ENCODE results near the gene SCART1.
"Not testable (repeated sequence)": the region's sequence is repeated elsewhere in the genome, so short reads cannot be mapped to it uniquely, and the experiment has no call there.

The SCART1 gene

DNA sequence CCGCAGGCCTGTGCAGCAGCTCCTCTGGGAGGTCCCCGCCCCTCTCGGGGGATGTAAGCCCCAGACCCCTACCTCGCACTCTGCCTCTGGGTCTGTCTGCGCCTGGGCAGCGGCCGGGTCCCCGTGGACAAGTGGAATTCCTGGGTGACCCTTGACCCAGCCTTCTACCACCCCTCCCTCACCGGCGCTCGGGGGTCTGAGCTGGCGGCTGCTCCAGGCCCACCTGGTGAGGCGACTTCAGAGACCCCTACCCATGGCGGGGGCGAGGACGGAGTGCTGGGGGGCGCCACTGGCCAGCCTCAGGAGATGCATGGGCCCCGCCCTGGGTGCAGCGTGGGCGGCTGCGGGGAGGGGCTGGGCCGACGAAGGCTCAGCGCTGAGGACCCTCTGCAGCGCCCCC lies 21.0 kb upstream of the SCART1 start:
- not testable (repeated sequence) for DNase-seq (ENCODE audit: low spot score)

DNA sequence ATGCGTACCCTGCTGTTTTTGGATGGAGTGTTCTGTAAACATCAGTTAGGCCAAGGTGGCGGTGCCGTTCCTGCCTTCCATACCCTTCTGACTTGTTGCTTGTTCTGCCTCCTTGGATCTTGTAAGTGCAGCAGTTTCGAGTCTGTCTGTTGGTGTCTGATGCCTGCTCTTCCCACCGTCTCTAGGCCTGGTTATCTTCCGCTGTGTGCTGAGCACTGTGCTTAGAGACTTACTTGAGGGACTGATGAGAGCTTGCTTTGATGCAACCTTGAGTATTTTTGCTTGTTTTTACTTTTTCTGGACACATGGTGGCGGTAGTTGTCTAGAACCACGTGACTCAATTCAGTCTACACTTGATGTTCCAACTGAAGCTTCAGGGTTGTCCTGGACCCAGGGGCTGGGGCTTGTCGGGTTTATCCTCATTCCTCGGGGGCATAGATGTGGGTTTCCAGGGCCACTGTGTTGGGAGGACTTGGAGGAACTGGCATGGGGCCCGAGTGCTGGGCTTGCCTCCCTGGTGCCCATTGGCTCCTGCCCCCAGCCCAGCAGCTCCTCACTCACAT lies 15.0 kb upstream of the SCART1 start:
- no peak for DNase-seq (ENCODE audit: low spot score)

DNA sequence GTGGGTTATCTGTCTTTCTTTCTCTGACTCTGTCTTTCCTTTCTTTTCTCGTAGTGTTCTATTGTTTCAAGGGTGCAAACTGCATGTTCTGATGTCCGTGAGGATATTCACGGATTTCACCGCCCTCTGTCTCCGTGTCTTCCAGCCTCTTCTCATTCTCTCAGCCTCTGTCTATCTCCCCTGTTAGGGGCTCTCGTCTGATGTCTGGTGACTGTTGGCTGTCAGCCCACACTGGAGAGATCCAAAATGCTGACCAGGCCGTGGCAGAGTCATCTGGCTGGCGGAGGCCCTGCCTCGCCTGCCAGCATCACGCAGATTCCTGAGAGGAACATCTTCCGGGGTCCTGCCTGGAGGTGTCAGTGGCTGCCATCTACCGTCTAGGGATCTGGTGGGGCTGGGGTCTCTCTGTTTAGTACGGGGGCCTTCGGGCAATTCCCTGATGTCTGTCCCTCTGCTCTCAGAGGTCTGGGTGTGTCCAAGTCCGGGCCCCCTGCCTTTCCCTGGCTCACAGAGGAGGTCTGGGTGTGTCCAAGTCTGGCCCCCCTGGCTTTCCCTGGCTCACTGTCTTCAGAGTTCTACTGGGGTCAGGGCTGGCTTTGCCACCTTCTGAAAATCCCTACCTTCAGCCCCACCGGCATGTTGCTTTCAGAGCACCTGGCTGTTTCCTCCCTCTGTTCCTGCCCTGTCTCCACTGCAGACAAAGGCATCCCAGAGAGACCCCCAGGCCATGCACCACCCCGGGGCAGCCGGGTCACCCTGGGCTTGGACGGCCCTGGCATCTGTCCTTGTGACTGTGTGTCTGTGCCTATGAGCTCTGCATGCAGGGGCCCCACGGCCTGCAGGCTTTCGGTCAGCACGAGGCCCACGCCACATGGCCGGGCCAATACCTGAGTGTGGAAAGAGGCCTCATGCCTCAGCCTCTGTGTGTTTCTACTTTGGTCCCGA lies 14.0 kb upstream of the SCART1 start:
- DNase-seq (ENCODE audit: low spot score) = no peak

DNA sequence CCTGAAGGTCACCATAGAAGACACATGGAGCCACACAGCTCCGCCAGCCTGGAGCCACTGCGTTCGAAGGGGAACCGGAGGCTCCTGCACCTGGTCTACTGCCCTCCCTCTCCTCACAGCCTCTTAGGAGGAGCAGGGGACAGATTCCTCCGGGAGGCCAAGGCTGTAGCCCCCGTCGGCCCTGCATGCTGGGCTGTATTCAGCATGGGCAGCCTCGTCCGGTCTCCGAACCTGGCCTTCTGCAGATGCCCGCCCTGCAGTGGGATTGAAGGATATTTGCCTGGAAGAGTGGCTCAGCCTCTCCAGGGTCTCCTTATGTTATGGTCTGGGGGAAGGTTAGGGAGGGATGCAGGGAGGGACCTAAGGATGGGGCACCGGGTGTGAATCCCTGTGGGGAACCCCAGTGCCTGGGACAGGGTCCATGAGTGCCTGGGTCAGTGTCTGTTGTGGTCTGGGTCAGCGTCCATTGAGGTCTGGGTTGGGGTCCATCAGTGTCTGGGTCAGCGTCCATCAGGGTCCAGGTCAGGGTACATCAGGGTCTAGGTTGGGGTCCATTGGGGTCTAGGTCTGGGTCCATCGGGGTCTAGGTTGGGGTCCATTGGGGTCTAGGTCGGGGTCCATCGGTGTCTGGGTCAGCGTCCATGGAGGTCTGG lies 13.0 kb upstream of the SCART1 start:
- DNase-seq (ENCODE audit: low spot score) = no peak

DNA sequence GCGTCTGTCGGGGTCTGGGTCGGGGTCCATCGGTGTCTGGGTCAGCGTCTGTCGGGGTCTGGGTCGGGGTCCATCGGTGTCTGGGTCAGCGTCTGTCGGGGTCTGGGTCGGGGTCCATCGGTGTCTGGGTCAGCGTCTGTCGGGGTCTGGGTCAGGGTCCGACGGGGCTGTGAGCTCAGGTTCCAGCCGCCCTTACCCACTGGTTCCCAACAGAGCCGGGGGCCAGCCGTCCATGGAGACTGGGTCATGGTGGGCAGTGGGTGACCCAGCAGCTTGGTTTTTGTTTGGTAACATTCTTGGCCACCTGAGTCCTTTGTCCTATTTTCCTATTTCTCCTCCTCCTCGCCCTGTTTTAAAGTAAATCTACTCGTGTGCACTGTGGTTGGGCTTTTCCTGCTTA lies 12.4 kb upstream of the SCART1 start:
- DNase-seq (ENCODE audit: low spot score) = not testable (repeated sequence)

DNA sequence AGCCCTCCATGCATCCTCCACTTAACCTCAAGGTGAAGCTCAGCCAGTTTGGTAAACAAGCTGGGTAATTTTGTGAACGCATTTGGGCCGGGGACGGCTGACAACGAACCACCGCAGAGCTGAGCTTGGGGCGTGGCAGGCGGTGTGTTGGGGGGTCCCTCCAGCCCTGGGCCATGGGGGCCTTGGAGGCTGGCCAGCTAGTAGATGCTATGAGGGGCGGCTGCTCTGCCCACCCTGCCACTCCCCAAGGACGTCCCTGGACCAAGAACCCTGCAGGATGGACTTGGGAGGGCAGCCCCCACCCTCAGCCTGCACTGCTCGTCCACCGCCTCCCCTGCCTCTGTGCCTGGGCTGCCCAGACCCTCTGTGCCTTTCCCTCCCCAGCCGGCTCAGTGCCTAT lies 12.0 kb upstream of the SCART1 start:
- no peak for DNase-seq (ENCODE audit: low spot score)

DNA sequence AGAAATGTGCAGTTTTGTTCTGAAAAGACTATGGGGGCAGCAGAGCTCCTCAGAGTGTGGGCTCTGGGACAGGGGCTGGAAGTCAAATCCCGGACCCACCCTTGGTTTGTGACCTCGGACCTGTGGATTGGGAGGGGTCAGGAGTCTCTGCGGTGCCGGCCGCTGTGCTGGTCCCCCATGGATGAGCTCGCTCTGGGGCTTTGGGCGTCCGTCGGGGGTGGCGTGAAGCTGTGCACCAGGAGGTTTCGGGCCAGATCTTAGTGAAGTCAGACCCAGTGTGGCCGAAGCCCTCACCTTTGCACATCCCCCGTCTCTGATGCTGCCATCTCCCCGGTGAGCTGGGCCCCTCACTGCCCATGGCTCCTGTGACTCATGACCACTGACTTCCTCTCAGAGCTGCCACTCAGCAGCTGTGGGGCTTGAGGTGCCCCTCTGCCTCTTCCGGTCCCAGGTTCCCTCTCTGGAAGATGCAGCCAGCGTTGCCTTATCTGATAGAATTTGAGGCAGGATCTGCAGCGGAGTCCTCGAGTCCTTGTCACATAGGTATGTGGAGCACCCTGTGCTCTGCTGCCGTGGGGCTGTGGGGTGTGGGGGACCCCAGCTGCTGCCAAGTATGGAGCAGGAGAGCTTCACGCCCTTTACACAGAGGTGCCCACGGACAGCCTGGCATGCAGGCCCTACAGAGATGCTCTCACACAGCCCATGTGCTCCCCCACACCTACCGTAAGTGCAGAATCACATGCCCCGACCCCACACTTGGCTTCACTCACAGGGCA lies 11.4 kb upstream of the SCART1 start:
- no peak for DNase-seq (ENCODE audit: low spot score)

DNA sequence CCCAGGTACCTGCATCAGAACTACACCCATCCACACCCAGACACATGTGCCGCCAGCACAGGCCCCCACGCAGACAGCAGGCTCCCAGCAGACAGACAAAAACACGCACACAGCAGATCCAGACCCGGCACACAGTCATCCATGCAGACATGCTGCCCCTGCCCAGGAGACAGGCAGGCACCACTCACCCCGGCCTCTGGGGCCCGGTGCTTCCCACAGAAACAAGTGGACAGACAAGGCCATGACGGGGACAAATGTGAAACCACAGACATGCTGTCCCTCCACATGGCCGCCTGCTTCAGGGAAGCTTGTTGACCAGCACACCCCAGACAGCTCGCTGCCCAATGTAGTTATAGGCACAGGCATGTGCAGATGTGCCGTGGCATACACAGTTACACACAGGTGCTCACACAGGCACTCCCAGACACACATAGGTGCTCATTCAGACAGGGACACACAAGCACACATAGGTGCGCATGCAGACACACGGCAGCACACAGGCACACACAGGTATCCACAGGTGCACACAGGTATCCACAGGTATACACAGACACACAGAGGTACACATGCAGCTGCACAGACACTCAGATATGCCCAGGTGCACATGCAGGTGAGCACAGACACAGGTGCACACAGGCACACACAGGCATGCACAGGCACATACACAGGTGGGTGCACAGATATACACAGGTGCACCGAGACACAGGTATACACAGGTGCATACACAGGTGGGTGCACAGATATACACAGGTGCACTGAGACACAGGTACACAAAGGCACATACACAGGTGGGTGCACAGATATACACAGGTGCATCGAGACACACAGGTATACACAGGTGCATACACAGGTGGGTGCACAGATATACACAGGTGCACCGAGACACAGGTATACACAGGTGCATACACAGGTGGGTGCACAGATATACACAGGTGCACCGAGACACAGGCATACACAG lies 10.5 kb upstream of the SCART1 start:
- DNase-seq (ENCODE audit: low spot score) = no peak

DNA sequence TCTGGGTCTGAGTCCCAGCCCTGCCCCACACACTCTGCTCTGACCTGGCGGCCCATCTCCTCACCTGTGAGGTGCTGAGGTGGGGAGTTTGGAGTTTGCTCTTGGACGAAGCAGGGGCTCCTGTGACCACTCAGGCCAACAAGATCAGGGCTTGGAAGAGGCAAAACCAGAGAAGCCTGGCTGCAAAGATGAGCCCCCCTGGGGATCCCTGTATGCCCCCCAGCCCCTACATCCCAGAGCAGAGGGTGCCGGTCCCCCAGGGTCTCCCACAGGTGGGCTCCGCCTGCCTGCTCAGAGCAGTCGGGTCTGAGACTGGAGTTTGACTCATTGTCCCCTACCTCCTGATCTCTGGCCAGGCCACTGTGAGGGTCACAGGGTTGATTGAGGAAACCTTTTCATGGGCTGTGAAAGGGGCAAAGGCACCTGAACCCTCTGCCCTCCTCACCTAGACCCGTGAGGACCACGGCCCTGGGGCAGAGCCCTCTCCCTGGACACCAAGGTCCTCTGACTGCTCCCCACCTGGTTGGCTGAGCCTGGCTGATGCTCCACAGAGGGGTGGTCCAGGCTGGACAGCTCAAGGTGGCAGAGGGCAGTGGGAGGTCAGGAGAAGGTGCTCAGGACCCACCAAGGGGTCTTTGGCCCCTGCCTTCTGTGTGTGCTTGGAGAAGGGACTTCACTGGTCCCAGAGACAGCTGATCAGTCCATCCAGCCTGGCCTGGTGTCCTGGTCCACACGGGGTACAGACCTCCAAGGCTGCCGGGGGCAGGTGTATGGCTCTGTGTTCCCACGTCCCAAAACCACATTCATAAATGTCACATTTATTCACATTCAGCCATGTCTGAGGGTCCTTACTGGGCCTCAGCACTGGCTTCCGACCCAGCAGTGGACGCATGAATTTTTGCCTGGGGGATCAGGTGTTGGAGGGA lies 9.1 kb upstream of the SCART1 start:
- no peak for DNase-seq (ENCODE audit: low spot score)

DNA sequence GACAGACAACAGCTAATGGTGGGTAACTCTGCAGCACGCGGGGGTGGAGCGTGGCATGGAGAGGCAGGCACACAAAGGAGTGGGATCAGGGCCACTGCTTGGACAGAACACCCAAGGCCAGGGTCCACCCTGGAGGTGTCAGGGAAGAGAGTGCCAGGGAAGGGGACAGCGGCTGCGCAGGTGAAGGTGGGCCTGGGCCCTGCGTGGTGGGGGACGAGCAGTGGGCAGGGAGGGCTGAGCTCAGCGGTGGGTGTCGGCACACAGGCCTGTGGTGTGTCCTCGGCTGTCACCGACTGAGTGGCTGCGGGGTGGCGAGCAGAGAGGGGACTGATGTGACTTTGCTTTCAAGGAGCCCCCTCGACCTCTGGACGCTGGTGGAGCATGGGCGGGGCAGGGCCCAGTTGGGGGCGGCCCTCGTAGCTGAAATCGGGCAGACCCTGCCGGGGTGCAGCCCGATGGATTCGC lies 8.4 kb upstream of the SCART1 start:
- DNase-seq (ENCODE audit: low spot score) = no peak

DNA sequence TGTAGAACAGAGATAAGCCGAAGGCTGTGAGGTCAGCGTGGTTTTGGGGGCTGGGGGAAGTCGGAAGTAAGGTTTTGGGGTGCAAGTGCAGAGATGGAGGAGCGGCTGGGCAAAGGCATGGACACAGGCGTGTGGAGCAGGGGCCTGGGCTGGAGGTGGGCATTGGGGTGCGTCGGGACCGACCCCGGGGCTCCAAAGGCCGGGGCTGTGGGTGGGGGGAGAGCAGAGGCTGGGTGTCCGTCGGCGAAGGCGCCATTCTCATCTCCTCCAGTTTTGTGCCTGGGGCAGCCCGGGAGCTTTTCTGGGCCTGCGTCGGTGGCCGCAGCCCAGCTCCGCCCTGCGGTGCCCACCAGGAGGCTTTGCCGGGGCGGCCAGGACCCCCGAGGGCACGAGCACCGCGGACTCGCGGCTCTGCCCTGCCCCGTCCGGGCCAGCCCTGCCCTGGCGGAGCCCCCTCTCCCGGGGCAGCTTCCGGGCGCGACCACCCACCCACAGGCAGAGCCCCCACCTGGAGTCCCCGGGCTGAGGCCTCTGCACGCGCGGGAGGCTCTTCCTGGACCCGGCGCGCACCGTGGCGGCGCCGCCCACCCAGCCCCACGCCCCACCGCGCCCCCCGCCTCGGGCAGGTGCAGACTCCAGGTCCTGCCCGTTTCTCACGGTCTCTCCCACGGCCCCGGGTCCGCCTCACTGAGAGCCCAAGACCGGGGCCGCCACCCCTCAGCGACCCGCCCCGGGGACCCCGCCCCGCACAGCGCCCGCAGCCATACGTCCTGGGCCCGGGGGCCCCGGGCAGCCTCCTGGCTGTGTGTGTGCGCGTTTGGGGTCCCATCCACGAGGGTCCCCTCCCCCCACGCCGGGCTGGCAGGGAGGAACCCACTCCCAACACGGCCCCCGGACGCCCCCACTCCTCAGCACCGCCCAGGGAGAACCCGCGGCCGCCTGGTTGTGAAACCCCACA lies 7.7 kb upstream of the SCART1 start:
- no peak for DNase-seq (ENCODE audit: low spot score)

DNA sequence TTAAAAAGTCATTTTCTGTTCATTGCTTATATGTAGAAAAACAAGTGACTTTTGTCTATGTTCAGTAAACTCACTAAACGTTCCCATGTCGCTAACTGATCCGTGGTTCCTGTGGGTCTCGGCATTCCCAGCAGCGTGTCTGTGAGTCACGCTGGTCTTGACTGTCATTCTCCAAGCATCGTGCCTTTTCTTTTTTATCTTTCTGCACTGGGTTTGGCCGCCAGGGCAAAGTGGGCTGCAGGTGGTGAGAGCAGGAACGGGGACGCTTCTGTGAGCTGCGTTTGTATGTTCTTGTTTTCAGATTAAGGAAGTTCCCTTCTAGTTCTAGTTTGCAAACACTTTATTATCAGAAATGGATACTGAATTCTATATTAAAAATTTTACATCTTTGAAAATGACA lies 6.8 kb upstream of the SCART1 start:
- DNase-seq (ENCODE audit: low spot score) = no peak

DNA sequence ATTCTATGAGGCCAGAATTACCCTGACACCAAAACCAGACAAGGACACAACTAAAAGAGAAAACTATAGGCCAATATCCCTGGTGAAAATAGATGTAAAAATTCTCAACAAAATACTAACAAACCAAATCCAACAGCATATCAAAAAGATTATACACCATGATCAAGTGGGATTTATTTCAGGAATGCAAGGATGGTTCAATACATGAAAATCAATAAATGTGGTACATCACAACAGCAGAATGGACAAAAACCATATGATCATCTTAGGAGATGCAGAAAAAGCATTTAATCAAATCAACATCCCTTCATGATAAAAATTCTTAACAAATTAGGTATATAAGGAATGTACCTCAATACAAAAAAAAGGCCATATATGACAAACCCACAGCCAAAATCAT lies 5.6 kb upstream of the SCART1 start:
- no peak for DNase-seq (ENCODE audit: low spot score)

DNA sequence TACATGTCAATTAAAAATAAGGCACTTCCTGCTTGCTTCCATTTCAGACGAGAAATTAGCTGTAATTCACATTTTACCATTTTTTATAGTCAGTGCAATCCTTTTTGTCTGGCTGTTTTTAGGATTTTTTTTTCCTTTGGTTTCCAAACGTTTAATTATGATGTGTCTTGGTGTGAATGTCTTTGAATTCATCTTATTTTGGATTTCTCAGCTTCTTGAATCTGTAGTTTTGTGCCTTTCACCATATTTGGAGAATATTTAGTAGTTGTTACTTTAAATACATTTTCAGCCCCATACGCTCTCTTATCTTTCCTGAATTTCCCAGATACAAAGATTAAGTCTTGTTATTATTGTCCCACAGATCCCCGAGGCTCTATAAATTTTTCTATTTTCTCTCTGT lies 2.4 kb upstream of the SCART1 start:
- DNase-seq (ENCODE audit: low spot score) = no peak

DNA sequence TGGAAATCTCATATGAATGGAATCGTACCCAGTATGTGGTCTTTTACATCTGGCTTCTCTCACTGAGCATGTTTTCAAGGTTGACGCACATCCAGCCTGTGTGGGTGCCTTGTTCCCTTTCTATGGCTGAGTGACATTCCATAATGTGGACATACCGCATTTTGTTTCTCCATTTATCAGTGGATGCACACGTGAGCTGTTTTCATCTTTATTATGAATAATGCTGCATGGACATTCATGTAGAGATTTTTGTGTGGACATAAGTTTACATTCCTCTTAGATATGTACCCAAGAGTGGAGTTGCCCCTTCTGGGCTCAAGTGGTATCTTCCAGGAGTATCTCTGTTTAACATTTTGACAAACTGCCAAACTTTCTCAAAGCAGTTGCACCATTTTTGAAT lies 1.3 kb upstream of the SCART1 start:
- DNase-seq (ENCODE audit: low spot score) = no peak

DNA sequence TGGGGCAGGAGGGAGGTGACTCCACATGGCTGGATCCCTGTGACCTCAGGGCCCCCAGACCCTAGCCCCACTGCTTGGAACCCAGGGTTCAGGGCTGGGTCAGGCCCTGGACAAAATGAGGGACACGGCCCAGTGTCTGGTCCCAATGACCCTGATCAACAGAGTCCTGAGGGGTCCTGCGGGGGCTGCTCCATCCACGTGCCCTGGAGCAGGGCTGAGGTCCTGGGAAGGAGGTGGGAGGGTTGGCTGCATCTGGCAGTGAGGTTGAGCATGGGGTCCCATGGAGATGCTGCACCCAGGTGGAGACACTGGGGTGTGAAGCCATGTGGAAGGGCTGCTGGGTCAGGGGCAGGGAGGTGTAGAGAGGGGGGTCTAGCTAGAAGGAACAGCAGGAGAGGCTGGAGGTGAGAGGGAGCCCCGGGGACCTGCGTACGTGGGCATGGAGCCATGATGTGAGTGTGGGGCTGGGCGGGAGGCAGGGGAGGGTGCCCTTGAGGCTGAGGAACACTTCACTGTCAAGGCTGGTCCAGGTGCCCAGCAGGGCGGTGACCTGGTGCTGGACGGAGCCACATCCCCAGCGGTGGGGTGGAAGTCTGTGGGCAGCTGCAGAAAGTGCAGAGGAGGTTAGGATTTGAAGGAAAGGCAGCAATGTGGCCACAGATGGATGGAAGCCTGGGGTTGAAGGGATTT lies 604 bp downstream of the SCART1 start:
- DNase-seq (ENCODE audit: low spot score) = no peak

DNA sequence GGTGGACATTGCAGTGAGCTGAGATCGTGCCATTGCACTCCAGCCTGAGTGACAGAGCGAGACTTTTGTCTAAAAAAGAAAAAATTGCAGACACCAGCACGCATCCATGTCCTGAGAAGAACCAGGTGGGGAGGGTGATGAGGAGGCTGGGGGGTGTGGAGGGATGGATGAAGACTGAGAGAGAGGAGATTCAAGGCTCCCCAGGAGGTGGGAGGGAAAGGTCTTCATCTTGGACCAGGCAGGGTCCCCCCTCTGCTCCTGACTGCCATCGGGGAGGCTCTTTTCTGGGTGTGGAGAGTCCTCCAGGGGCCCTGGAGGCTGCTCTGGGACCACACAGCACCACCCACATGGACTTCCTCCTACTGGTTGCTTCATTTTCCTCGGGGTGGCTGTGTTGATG lies 1.5 kb downstream of the SCART1 start:
- no peak for DNase-seq (ENCODE audit: low spot score)

DNA sequence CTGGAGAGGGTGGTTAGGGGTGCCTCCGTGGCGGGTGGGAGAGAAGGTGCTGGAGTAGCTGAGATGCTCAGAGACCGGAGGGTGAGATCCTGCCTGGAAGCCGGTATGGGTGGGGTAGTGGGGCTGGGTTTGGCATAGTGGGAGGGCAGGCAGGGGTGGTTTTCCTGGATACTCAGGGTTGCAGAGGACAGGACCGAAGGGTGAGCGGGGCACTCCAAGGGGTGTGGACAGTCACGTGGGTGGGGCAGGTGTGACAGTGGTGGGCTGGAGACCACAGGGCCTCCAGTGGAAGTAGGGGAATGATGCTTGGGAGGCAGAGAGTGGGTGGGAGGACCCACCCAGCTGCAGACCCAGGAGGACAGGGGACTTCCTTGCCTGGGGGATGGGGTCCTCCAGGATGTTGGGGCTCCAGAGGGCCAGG lies 1.9 kb downstream of the SCART1 start:
- DNase-seq (ENCODE audit: low spot score) = no peak

Measured in putamen (tissue), 1 donor.